HG03354 (cell line): ENCODE data around the gene TTC39B.
"Not testable (repeated sequence)": the region's sequence is repeated elsewhere in the genome, so short reads cannot be mapped to it uniquely, and the experiment has no call there.

Experiments
- ATAC-seq: cut with Tn5 transposase; IDR thresholded peaks from one replicate; pipeline ENCODE4 v1.9.1; 2021; ENCODE audit warnings: mild to moderate bottlenecking; ENCODE audit not compliant: unreplicated experiment, poor library complexity, severe bottlenecking

The TTC39B gene

DNA sequence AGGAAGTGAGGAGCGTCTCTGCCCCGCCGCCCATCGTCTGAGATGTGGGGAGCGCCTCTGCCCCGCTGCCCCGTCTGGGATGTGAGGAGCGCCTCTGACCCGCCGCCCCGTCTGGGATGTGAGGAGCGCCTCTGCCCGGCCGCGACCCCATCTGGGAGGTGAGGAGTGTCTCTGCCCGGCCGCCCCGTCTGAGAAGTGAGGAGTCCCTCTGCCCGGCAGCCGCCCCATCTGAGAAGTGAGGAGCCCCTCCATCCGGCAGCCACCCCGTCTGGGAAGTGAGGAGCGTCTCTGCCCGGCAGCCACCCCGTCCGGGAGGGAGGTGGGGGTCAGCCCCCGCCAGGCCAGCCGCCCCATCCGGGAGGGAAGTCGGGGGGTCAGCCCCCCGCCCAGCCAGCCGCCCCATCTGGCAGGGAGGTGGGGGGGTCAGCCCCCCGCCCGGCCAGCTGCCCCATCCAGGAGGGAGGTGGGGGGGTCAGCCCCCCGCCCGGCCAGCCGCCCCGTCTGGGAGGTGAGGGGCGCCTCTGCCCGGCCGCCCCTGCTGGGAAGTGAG, 73.0 kb downstream of the TTC39B start:
- not testable (repeated sequence) for ATAC-seq

GRCh38 chr9:15232706-15233280, 74.2 kb downstream of the TTC39B start:
- ATAC-seq = not testable (repeated sequence)

- peak; percentile 57 for ATAC-seq
Observed at GRCh38 chr9:15231788-15232635, 75.0 kb downstream of the TTC39B start.

- no peak for ATAC-seq
Observed at GRCh38 chr9:15229409-15229808, 77.6 kb downstream of the TTC39B start.

DNA sequence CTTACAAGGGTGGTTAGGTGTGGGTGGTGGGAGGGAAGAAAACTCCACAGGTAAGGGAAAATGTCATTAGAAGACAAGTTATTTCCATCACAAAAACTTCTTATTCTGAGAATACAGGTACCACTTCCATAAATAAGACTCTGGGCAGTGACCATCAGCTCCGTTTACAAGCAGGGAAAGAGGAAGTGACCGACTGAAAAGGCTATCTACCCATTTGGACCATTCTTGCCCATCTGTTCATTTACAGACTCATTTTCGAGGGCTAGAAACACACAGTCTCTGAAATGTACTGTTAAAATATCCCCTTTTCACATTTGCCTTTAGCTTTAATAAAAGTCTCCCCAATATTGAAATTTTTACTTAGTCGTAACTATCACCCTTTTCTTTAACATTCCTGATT, 79.5 kb downstream of the TTC39B start:
- ATAC-seq = no peak

DNA sequence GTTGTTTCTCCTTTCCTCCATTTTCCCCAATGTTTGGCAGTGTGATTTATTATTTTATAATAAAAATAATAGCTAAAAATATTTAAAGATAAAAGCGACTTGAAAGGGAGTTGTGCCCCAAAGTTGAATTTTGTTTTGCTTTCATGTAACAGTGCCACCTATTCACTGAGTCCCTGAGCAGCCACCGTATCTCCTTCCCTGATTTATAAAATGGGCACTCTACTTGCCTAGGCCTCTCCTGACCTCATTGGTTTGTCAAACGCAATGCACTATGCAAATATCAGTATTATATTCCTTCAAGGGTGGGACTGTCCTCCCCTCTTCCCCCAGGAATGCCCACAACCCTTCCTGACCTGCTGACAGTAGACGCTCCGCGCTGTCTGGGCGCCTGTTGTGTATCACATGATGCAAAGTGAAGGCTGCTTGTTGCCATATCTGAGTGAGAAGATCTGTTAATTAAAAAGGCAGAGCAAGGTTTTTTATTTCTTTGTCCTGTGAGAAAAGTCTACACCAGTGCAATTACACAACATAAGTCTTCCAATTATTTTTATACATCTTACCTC, 81.4 kb downstream of the TTC39B start:
- ATAC-seq = no peak

DNA sequence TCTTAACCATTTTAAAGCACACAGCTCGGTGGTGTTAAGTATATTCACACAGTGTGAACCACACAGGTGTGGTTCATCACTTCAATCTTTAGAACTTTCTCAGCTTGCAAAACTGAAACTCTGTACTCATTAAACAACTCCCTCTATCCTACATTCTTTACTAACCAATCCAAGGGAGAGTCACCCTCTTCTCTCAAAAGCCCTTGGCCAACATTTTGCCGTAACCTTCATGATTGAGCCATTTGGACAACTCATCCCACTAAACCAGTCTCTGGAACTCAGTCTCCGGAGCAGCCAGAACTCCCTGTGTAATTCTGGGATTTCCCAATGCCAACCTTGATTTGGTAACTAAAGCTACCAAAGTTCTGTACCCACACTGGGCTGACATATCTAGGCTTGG, 84.7 kb downstream of the TTC39B start:
- no peak for ATAC-seq

GRCh38 chr9:15221746-15222145, 85.3 kb downstream of the TTC39B start:
- ATAC-seq = no peak

GRCh38 chr9:15220658-15221318, 86.2 kb downstream of the TTC39B start:
- ATAC-seq = no peak

- ATAC-seq = no peak
Observed at GRCh38 chr9:15219546-15219945, 87.5 kb downstream of the TTC39B start.

- no peak for ATAC-seq
Observed at GRCh38 chr9:15218994-15219393, 88.0 kb downstream of the TTC39B start.

GRCh38 chr9:15213249-15213648, 93.8 kb downstream of the TTC39B start:
- no peak for ATAC-seq

DNA sequence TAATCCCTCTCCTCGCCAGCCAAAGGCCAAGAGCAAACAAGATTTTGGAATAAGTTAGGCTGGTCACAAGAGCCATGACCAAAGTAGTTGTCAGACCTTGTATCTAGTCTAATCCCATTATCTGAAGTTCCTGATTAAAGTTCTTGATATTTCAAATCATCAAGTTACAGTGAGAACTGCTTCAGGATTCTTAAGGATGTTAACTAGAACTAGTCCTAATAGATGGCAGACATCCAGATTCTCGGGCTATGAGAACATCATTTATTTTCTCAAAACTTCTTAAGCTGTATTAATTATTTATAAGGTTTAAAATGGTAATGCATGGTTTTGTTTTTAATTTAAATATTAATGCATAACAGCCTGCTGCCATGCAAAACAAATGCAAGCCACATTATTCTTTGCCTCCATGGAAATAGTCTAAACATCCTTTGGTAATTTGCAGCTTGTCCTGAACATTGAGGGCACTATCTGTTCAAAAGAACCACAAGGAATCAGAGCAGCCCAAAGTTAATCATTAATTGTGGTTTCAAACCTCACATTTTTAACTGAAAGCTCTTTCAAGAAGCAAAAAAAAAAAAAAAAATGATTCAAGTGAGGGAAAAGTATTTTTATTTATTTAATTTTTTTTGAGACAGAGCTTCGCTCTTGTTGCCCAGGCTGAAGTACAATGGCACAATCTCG, 95.1 kb downstream of the TTC39B start:
- peak; percentile 25 for ATAC-seq

DNA sequence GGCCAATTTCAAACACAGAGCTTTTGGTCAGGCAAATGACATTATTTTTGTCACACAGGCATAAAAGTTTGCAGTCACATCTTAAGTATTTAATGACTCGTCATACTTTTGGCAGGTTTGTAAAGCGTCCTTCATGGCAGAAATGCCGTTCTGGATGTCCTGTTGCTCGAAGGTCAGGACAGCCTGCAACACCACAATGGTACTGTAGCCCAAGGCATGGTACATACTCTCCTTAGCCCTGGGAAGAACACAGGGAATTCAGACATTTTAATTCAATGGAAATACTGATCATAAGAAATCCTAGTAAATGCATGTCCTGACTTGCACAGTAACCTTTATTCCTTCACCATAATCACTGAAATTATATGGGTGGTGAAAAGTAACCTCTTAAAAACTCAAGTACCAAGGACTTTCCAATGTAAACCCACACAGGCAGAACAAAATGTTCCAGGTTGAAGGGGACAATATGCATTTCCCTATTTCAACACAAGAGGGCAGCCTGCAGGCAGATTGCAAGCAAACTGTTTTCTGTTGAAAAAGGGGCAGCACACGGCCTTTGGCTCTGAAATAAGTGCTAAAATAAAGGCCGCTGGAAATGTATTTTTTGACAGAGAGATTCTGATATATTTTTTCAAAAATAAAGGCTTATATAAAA, 95.7 kb downstream of the TTC39B start:
- ATAC-seq = peak; percentile 83

DNA sequence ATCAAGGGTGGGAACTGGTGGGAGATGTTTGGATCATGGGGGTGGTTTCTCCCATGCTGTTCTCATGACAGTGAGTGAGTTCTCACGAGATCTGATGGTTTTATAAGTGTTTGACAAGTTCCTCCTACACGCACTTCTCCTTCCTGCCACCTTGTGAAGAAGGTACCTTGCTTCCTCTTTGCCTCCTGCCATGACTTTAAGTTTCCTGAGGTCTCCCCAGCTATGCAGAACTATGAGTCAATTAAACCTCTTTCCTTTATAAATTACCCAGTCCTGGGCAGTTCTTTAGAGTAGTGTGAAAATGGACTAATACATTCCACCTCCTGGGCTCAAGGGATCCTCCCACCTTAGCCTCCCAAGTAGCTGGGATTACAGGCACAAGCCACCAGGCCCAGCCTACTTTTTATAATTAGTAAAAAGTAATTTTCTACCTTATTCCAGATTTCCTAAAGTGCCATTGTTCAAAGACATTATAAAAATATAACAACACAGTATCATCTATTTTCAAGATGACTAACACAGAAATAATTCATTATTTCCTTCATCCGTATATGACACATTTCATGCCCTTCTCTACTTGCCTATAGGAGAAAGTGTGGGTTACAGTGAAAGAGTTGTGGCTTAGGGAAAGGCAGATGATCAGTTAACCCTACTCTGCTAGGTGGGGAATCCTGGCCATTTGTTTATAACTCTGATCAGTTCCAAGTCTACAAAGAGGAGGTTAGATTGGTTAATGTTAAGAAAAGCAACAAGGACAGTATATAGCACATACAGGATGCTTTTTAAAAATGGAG, 99.9 kb downstream of the TTC39B start:
- ATAC-seq = no peak

GRCh38 chr9:15205632-15206420, 101.2 kb downstream of the TTC39B start:
- no peak for ATAC-seq

GRCh38 chr9:15203581-15203980, 103.4 kb downstream of the TTC39B start:
- ATAC-seq = no peak

DNA sequence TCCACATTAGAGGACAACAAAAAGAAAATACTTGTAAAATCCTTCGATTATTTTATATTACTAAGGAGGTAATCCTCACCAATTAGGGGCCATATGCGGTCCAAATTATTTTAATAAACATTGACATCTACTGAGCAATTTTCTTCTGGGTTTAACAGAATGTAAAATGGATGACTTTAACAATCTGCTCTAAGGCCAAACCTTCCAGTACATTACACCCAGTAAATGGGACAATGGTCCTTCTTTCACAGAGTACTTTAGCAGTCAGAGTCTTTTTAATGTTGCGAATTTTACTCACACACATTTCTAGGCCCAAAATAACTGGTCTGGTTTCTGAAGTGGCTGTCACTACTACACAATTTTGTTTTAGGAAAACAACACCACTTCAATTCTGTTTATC, 106.9 kb downstream of the TTC39B start:
- ATAC-seq = no peak
